GM19099 (cell line): ENCODE data around the gene DCAF8.

Source experiments
- POLR2A ChIP-seq: IDR thresholded peaks from 3 replicates; pipeline ENCODE4 v1.6.1; 2011; ENCODE audit warnings: low read depth; ENCODE audit not compliant: insufficient read length; ENCODE audit errors: extremely low read depth

Gene DCAF8

DNA sequence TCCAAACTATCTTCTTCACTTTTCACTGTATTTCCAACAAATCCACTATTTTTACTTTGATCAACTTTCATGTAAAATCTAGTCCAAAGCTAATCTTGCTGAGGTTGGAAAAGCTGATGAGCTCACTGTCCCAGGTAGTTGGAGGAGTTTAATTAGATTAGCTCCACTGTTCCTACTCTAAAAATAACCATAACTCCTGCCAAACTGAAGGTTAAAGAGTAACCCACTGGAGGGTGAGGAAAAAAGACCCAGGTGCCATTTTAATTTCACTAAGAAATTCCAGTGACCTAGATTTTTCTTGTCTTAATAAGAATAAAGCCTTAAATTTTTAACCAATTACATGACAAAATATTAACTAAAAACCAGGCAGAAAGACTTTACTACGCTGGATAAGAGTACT is 15.3 kb downstream of the DCAF8 start:
- no peak for TF ChIP-seq POLR2A

DNA sequence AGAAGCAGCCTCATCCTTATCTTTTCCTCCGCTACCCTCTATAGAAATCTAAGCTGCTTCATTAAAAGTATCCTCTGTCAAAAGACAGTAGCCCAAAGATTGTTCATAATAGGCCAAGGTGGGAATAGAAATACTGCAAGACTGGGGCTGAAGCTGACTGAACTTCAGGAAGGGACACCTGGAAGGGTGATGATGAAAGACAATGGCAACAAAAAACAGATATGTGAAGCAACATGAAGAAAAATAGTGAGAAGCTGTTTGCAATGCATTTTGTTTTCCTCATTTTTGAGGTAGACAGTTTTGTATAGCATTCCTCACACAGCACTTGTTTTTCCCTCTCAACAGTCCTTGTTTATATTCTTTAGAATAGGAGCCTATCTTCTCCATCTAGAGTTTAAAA is 16.9 kb downstream of the DCAF8 start:
- TF ChIP-seq POLR2A, result no peak

DNA sequence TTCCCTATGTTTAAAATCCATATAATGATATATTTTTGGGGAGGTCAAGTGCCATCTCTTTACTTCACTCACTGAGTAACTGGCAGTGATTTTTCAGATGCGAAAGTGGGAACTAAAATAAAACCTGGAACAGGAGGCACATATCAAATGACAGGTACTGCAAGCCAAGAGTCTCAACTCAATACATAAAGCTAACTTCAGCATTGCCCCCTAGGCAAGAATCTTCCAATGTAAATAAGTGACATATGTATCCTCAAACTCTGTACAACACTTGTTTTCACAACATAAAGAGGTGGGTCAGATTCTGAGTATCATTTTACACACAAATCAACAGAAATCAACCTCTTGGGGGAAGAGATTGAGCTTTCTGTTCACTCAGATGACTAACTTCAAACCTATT is 18.1 kb downstream of the DCAF8 start:
- TF ChIP-seq POLR2A, result no peak

DNA sequence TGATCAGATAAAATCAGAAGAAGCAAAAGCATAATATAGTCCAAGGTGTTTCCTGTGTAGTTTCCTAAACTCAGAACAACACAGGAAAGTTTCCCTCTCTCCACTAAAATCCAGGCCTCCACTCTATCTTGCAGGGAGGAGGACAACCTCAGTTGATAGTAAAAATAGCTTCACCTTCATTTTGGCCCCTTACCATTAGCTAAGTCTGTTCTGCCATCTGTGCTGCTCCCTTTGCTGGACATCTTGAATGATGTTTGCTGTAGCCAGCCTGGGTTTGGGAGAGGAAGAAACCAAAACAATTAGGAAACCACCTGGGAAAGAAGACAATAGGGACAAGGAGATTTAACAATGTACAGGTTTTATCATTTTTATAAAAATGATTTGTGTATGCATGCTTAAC is 18.6 kb downstream of the DCAF8 start:
- TF ChIP-seq POLR2A, result no peak

DNA sequence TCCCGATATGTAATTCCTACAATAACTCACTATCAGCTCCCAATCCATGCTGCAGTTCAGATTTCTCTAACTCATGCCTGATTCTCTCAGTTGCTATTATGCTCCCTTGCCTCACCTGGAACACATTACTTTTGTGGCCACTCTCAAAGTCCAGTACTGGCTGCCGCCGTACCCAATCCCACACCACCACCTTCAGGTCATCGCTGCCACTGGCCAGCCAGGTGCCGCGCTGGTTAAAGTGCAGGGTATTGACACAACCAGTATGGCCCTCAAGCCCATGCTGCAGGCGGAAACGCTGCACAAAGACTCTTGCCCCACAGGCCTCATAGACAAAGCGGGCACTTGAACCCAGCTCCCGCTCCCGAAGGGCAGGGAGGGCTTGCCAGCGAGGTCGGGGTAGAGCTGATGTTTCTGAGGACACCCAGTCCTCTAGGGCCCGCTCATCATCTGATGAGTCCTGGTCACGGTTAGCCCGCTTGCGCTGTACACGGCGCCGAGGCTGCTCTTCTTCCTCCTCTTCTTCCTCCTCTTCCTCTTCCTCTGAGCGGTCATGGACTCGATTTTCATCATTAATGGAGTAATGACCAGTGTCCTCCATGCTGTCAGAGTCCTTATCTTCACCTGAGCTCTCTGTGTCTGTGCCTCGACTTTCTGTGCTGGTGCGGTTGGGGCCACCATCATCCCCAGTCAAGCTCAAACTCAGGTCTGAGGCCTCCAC is 22.6 kb downstream of the DCAF8 start:
- no peak for TF ChIP-seq POLR2A

DNA sequence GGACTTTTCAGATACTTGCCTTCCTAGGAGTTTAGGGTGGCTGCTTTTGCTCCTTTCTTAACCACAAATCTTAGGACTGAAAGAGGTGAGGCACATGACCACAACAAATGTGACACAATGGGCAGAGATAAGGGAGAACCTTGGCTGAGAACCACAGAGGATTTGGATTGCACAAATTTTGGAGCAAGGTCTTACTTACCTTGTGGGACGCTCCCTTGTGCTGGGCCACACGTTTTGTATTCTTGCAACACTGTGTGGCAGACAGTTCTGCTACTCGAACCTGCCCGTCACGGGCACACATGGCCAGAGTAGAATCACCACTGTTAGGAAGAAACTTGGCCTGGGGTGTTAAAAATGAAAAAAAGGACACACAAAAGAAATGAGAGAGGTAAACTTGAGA is 23.9 kb downstream of the DCAF8 start:
- TF ChIP-seq POLR2A, result no peak

DNA sequence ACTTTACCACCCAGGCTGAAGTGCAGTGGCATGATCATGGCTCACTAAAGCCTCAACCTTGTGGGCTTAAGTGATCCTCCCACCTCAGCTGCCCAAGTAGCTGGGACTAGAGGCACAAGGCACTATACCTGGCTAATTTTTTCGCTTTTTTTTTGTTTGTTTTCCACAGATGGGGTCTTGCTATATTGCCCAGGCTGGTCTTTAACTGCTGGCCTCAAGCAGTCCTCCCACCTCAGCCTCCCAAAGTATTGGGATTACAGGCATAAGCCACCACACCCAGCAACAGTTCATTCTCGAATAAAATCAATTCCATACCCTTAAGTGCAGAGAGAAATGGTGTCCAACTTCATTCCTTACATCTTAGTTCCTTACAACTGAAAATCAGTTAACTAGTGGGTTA is 24.8 kb downstream of the DCAF8 start:
- no peak for TF ChIP-seq POLR2A

DNA sequence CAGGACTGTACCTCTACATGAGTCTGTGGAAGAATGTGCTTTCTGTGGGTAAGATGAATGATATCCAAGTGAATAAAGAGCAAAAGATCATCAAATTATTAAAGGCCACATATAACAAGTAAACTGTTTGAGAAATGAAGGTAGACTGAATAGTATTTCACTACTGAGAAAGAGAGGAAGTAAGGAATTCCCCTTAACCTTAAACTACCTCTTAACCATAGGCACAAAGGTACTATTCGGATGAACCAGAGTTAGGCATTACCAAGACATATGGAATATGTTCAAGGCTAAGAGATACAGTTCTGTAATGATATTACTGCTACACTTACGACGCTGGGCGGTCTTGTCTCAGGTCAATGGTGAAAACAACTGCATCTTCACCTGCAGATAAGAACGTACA is 25.5 kb downstream of the DCAF8 start:
- TF ChIP-seq POLR2A, result no peak

DNA sequence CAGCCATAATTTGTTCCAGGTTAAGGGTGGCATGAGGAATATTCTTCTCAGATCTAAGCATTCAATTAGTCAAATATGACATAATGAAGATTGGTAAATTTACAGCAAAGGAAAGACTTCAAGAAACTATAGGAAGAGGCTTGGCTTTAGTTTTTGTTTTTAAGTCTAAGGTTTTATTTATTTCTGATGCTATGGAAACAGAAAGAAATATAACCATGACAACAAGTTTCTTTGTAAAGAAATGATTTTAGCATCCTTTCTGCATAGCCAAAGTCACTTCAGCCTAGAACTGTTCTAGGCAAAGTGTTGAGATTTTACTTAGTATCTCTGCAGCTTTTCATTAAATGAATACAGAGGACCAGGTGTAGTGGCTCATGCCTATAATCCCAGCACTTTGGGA is 29.4 kb downstream of the DCAF8 start:
- TF ChIP-seq POLR2A, result no peak

DNA sequence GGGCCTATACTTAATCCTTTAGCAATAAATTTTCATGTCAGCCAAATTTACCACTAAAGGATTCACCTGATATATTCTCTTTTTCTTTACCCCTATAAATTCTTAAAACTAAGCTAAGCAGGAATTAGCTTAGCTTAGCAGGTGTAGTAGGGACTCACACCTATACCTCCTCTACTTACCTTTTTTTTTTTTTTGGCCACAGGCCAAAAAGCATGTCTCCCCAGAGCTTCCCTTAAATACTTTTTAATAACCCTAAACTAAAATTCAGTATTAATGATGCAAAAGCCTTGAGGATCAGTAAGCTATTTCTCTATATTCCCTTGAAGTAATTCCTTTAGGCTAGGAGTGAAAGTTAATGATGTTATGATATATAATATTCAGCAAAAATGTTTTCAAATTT is 33.9 kb downstream of the DCAF8 start:
- TF ChIP-seq POLR2A, result no peak

DNA sequence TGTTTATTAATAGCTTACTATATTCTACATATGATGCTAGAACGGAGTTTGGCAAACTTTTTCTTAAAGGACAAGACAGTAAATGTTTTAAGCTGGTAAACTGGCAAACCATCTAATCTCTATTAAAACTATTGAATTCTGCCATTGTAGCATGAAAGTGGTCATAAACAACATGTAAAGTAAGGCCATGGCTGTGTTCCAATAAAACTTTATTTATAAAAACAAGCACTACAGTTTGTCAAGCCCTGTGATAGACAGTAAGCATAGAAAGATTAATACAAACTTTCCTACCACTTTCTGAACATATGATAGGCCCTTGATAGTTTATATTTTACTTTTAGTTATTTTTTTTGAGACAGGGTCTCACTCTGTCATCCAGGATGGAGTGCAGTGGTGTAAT is 34.8 kb downstream of the DCAF8 start:
- no peak for TF ChIP-seq POLR2A

DNA sequence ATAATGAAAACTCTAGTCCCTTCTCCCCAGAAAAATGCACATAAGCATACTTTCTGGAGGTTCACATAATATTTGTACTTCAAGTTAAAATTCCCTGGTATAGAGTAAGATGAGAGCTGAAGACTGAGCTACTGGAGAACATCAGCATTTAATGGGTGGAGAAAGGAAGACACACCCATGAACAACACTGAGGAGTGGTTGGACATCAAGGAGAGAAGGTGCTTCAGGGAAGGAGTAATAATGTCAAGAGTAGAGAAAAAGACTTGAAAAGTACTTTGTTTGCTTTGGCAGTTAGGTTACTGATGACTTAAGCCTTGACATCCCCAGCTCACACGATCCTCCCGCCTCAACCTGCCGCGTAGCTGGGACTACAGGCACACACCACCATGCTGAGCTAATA is 35.3 kb downstream of the DCAF8 start:
- no peak for TF ChIP-seq POLR2A

DNA sequence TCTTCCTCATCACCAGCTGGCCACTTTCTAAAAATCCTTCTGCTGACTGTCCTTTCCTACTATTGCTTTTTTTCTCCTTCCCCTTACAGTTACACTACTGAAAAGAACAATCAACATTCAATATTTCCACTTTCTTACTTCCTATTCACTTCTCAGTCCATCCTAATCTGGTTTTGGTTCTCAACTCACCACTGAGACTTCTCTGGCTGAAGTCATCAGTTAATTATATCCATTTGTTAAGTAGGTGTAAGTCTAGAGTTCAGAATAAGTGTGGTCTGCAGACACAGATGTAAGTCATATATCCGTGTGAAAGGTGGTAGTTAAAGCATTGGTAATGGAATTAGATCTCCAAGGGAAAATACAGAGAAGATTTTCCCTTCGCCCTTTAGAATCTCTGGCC is 35.7 kb downstream of the DCAF8 start:
- no peak for TF ChIP-seq POLR2A

DNA sequence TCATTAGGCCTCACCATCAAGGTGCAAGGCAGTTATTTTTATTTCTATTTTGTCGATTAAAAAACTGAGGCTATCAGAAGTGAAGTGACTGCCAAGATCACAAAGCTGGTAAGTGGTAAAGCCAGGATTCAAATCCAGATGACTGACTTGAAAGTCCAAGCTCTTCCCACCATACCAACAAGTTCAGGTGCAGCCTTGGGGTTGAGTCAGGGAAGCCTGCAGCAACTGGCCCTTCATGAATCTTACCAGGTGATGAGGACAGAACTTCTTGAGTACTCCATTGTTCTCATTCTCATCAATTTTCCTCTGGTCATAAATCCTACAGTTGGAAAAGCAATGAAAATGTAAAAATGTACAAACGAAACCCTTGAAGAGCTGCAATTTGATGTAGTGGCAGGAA is 37.0 kb downstream of the DCAF8 start:
- no peak for TF ChIP-seq POLR2A

DNA sequence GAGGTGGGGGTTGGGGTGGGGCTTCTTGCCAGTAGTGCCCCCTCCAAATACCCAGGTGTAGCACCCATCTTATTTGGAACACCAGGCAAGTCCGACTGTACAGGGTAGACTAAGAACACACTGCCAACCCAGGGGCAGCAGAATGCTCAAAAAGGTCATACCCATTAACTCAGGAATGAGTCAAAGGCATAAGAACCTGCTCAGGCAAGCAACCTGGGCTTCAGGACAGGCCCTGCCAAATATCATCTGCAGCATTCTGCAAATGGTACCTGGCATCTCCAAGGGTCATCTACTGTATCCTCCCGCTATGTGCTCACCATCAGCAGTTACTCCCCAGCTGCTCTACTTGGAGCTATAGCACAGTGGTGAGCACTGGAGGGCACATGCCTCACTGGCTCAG is 37.7 kb downstream of the DCAF8 start:
- TF ChIP-seq POLR2A, result no peak

DNA sequence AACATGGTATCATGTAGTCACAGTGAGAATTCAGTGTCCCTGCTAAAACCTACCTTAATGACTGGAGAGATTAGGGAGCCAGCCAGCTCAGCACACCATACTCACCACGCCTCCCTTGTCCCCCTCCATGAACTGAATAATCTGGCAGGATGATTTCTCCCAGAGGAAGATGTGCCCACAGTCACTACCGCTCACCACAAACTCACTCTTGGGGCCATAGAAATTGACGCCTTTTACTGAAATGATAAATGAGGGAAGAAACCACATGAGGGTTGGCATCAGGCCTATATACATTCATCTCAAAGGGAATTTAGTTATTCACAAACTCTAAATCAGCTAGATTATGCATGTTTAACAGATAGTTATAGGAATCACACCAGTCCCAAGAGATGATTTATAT is 39.8 kb downstream of the DCAF8 start:
- no peak for TF ChIP-seq POLR2A

DNA sequence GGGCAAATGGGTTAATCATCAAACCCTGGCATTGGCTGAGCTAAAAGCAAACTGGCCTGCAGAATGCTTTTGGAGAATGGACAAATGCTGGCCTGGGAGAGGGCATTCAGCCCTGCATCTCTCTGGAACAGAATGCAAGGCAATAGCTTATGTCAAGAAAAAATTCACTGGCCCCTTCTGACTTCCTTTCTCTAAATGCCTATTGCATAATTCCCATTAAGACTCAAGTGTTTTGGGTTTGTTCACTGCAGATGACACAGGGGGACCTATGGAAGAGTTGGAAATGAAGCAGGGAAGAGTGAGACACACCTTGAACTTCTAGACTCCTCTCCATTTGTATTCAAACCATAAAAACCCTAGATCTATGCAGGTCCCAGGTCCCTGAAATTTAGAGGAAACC is 41.3 kb downstream of the DCAF8 start:
- no peak for TF ChIP-seq POLR2A
